IMR-90 (cell line): Measurements from ENCODE around the gene STARD6.

Source experiments
- BHLHE40 ChIP-seq: fragments of 150-350 bp; IDR thresholded peaks from 2 replicates; pipeline ENCODE4 v1.6.1; 2016; ENCODE audit warnings: mild to moderate bottlenecking, low read depth, low read length
- CEBPB ChIP-seq: IDR thresholded peaks from 2 replicates; pipeline ENCODE4 v1.6.1; 2012; ENCODE audit warnings: low read depth, low read length, improper control_type of control experiment
- CTCF ChIP-seq: conservative IDR thresholded peaks from 2 replicates; pipeline ENCODE4 v1.5.1; 2012; ENCODE audit warnings: mild to moderate bottlenecking, low read depth, low read length, improper control_type of control experiment
- ELK1 ChIP-seq: fragments of 150-350 bp; IDR thresholded peaks from 2 replicates; pipeline ENCODE4 v1.6.1; 2016; ENCODE audit warnings: low read depth, mild to moderate bottlenecking, low read length, moderate library complexity, borderline replicate concordance
- MXI1 ChIP-seq: IDR thresholded peaks from 2 replicates; pipeline ENCODE4 v1.6.1; 2012; ENCODE audit warnings: low read depth, mild to moderate bottlenecking, low read length, moderate library complexity, borderline replicate concordance
- POLR2A ChIP-seq: IDR thresholded peaks from 2 replicates; pipeline ENCODE4 v1.6.1; 2012; ENCODE audit warnings: mild to moderate bottlenecking, low read depth, low read length
- RAD21 ChIP-seq: IDR thresholded peaks from 2 replicates; pipeline ENCODE4 v1.6.1; 2012; ENCODE audit warnings: low read length, improper control_type of control experiment
- RCOR1 ChIP-seq: IDR thresholded peaks from 2 replicates; pipeline ENCODE4 v1.6.1; 2012; ENCODE audit warnings: mild to moderate bottlenecking, low read length, improper control_type of control experiment; ENCODE audit not compliant: insufficient replicate concordance
- RFX5 ChIP-seq: IDR thresholded peaks from 2 replicates; pipeline ENCODE4 v1.8.0; 2012; ENCODE audit warnings: low read depth, mild to moderate bottlenecking, low read length, moderate library complexity
- USF2 ChIP-seq: fragments of 150-350 bp; IDR thresholded peaks from 2 replicates; pipeline ENCODE4 v1.6.1; 2017; ENCODE audit warnings: mild to moderate bottlenecking, antibody characterized with exemption, low read length, low read depth

- no peak for TF ChIP-seq CTCF
- TF ChIP-seq POLR2A = no peak
- TF ChIP-seq CEBPB = no peak
- no peak for TF ChIP-seq RCOR1
- no peak for TF ChIP-seq BHLHE40
- TF ChIP-seq ELK1 = no peak
- TF ChIP-seq RAD21 = no peak
- no peak for TF ChIP-seq USF2
- no peak for TF ChIP-seq RFX5
- no peak for TF ChIP-seq MXI1
These were observed 54.2 kb downstream of the STARD6 start for GRCh38 chr18:54303408-54303807.
